ENCODE results near the gene PPIH.
"Not testable (repeated sequence)": the region's sequence is repeated elsewhere in the genome, so short reads cannot be mapped to it uniquely, and the experiment has no call there.

Gene PPIH

GRCh38 chr1:42682739-42683531 lies 24.7 kb downstream of the PPIH start:
- DNase-seq, result peak; percentile 76

DNA sequence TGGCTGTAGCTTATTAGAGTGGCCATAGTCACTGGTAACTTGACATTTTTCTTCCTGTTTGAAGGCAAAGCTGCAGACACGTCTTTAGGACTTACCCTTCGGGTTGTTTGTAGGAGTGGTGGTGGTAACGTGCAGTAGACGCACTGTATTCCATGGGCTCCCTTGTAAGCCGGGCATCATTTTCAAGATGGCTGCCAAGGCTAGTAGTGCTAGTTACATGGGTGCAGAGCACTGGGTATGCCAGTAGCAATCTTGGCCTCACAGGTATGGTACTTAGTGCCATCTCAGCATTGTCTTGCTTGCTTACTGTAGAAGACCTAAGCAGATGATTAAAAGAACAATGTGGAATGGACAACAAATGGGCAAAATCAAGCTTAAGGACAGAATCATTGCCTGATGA lies 25.9 kb downstream of the PPIH start:
- peak; percentile 27 for DNase-seq

DNA sequence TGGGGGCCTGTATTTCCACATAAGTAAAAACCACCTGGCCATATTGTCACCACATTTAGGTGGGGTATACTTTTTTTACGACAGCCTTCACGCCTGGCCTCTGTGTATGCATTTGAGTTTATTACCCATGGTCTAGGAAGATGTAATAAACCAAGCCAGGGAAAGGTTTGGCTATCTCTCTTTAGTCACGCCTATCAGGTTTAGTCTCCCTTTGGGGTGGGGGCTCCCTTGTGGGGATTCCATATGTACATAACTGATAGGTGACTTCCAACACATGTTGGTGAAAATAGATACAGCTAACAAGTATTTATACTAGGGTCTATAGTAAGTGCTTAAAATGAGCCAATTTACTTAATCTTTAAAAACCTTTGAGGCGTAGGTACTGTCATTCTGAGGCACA lies 28.2 kb downstream of the PPIH start:
- no peak for DNase-seq

GRCh38 chr1:42689912-42690311 lies 31.7 kb downstream of the PPIH start:
- no peak for DNase-seq

DNA sequence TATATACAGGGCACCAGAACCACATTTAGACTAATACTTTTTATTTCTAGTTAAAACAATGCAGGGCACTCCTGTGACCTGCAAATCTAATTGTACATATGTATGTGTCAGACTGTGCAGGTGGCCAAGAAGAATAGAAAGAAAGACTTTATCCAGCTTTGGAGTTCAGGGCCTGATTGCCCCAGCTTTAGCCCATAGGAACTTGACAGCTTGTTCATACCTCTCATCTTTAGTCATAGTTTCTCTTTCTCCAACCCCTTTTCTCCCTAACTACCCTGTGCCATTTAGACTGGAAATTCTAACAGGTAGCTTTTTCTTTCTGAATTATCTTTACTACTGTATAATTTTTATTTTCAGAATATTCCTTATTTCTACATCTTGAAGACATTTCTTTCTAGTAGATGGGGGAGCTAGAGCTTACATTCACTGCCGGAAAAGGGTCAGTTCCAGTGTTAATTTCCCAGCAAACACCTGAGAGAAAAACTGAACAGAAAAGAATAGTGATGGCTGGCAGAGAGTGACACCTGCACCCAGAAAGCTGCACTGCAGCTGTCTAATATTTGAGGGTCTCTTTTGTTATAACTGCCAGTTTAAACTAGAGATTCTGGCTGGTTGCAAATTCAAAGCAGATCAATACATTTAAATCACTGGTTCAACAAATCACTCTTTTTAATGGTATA lies 32.4 kb downstream of the PPIH start:
- no peak for DNase-seq

DNA sequence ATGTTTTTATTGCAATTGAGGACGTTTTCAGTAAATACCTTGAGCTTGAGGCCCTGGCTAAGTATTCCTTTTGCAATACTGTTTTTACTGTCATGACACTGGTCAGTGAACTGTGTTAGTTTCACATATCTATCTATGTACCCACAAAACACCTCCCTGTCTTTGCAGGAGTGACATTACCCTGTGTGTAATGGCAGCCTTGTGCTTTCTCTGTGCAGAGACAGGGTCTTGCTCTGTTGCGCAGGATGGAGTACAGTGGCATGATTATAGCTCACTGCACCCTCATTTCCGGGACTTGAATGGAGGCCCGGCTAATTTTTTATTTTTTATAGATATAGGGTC lies 32.9 kb downstream of the PPIH start:
- DNase-seq, result no peak

GRCh38 chr1:42692461-42692860 lies 34.2 kb downstream of the PPIH start:
- DNase-seq, result no peak

DNA sequence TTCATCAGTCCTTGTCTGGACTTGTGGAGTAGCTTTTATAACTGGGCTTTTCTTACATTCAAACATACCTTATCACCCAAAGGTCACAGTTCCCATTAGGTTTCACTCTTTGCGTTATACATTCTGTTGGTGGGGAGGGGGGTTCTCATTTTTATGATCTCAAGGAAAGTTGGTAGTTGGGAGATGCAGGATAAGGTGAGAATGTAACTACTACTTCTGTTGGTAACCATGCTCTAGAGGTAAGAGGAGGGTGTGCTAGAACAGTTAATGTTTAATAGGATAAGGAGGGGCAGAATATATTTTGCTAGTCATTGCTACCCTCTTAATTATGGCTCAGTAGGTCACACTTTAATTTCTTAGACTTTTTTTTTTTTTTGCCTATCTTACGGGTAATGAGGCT lies 34.7 kb downstream of the PPIH start:
- no peak for DNase-seq

- DNase-seq, result no peak
Observed at GRCh38 chr1:42698081-42698813, 40.0 kb downstream of the PPIH start.

- no peak for DNase-seq
Observed at GRCh38 chr1:42700006-42700405, 41.8 kb downstream of the PPIH start.

GRCh38 chr1:42703888-42704464 lies 45.8 kb downstream of the PPIH start:
- no peak for DNase-seq

- DNase-seq, result not testable (repeated sequence)
Observed at GRCh38 chr1:42712808-42713207, 54.6 kb downstream of the PPIH start.

DNA sequence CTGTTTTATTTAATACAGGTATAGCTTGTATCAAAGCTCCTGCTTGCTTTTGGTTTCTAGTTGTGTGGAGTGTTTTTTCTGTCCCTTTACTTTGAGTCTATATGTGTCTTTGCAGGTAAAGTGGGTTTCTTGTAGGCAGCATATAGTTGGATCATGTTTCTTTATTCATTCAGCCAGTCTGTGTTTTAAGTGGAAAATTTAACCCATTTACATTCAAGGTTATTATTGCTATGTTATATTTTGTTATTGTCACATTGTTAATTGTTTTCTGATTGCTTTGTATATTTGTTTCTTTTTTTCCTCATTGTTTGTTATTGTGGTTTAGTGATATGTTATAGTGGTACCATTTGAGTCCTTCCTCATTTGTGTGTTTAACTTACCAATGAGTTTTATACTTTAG lies 55.1 kb downstream of the PPIH start:
- no peak for DNase-seq

- DNase-seq, result not testable (repeated sequence)
Observed at GRCh38 chr1:42714441-42714840, 56.2 kb downstream of the PPIH start.

- DNase-seq, result no peak
Observed at GRCh38 chr1:42720868-42721267, 62.6 kb downstream of the PPIH start.

DNA sequence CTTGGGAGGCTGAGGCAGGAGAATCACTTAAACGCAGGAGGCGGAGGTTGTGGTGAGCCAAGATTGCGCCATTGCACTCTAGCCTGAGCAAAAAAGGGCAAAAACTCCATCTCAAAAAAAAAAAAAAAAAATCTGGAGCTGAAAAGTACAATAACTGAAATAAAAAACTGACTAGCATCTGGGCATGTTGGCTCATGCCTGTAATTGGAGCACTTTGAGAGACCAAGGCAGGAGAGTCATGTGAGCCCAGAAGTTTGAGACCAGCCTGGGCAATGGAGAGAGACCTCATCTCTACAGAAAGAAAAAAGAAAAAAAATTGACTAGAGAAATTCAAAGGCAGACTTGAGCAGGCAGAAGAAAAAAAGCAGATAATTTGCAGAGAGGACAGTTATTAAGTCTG lies 63.7 kb downstream of the PPIH start:
- no peak for DNase-seq

DNA sequence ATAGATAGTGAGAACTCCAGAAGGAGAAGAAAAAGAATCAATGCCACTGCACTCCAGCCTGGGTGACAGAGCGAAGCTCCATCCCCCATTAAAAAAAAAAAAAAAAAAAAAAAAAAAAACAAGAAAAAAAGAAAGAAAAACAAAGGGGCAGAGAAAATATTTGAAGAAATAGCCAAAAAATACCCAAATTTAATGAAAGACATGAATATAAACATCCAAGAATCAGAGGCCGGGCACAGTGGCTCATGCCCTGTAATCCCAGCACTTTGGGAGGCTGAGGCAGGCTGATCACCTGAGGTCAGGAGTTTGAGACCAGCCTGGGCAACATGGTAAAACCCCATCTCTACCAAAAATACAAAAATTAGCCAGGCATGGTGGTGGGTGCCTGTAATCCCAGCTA lies 64.2 kb downstream of the PPIH start:
- DNase-seq, result not testable (repeated sequence)

- no peak for DNase-seq
Observed at GRCh38 chr1:42723511-42723910, 65.3 kb downstream of the PPIH start.

- DNase-seq, result not testable (repeated sequence)
Observed at GRCh38 chr1:42725820-42726219, 67.6 kb downstream of the PPIH start.

Data from COR-L47 (cell line).